GM12878 (cell line): Measurements from ENCODE around the gene CASTOR1. TPM values are rescaled to one million over a fixed set of nuclear protein-coding genes. Genes with fewer than 3 reads are reported as not detected.

ENCODE experiments used
- ATAC-seq: fragments of 200-7000 bp; cut with Tn5 transposase; 3 replicates; pipeline ENCODE4 v1.9.1; 2020; ENCODE audit warnings: mild to moderate bottlenecking, moderate library complexity
- BruUV-seq: library from RNA; stranded (reverse); fragments of 400-500 nt; replicated peaks from 2 replicates; lab custom pipeline; 2021; lab: Mats Ljungman, UMichigan
- CTCF ChIA-PET: fragments of 300-600 bp; sonication (Branson Sonifier 250); formaldehyde crosslinking; extraction: SDS; loops from one replicate; lab custom pipeline; 2021; ENCODE audit warnings: inconsistent platforms; lab: Yijun Ruan, JAX
- POLR2A ChIA-PET: fragments of 350-600 bp; formaldehyde crosslinking; extraction: SDS; loops from one replicate; lab custom pipeline; 2021; ENCODE audit warnings: inconsistent platforms; lab: Charles Lee
- RAD21 ChIA-PET: fragments of 300-600 bp; sonication (Branson Sonifier 250); formaldehyde crosslinking; loops from one replicate; lab custom pipeline; 2023; ENCODE audit warnings: antibody characterized with exemption; ENCODE audit not compliant: unreplicated experiment; lab: Charles Lee
- SMC1A ChIA-PET: fragments of 300-600 bp; sonication (Branson Sonifier 250); formaldehyde crosslinking; loops from one replicate; lab custom pipeline; 2023; ENCODE audit not compliant: unreplicated experiment, uncharacterized antibody; lab: Charles Lee
- DNase-seq: peaks from one replicate; pipeline ENCODE4 v3.0.0-alpha.2; 2011; ENCODE audit warnings: low read depth, low spot score
- FAIRE-seq: peaks from 3 replicates; lab custom pipeline; 2011; peaks lifted over from hg19 to GRCh38; lab: Jason Lieb, UNC
- H2AFZ ChIP-seq: 2 replicates; pipeline ENCODE4 v1.6.0; 2011; ENCODE audit warnings: low read depth, low read length, control low read depth; ENCODE audit not compliant: control insufficient read depth
- H3K27ac ChIP-seq: 2 replicates; pipeline ENCODE4 v1.5.1; 2011; ENCODE audit warnings: control low read depth; ENCODE audit not compliant: control insufficient read depth, insufficient read depth
- H3K27me3 ChIP-seq, 2 experiments: replicated peaks in 1 of 2; 2 replicates each; pipeline versions ENCODE4 v1.6.0 to v1.6.1; 2011; ENCODE audit warnings: low read length in 1 of 2; ENCODE audit not compliant: control insufficient read depth in 2 of 2, insufficient read depth in 2 of 2
- H3K36me3 ChIP-seq, 2 experiments: 2 replicates each; pipeline ENCODE4 v1.5.1; 2011; ENCODE audit warnings: low read length in 1 of 2; ENCODE audit not compliant: control insufficient read depth in 2 of 2, insufficient read depth in 2 of 2
- H3K4me1 ChIP-seq: 2 replicates; pipeline ENCODE4 v1.6.1; 2011; ENCODE audit warnings: mild to moderate bottlenecking, low read length, moderate library complexity, mixed read lengths; ENCODE audit not compliant: control insufficient read depth, insufficient read depth
- H3K4me2 ChIP-seq: 2 replicates; pipeline ENCODE4 v1.6.0; 2011; ENCODE audit warnings: control low read depth; ENCODE audit not compliant: control insufficient read depth, insufficient read depth
- H3K4me3 ChIP-seq: fragments of 200-600 bp; sonication (generic); 2 replicates; pipeline ENCODE4 v1.5.1; 2016
- H3K79me2 ChIP-seq: 2 replicates; pipeline ENCODE4 v1.6.0; 2011; ENCODE audit warnings: low read length; ENCODE audit not compliant: control insufficient read depth, insufficient read depth
- H3K9ac ChIP-seq: 2 replicates; pipeline ENCODE4 v1.8.0; 2011; ENCODE audit warnings: low read length, control low read depth, mixed read lengths; ENCODE audit not compliant: control insufficient read depth, insufficient read depth
- H3K9me3 ChIP-seq: replicated peaks from 3 replicates; pipeline ENCODE4 v1.5.1; 2011; ENCODE audit warnings: mild to moderate bottlenecking, low read length; ENCODE audit not compliant: control insufficient read depth, insufficient read depth
- H4K20me1 ChIP-seq: 2 replicates; pipeline ENCODE4 v1.6.0; 2011; ENCODE audit not compliant: control insufficient read depth, insufficient read depth
- ETV6 ChIP-seq, 2 experiments: fragments of 450-650 bp in 1 of 2; IDR thresholded peaks in 1 of 2; conservative IDR thresholded peaks in 1 of 2; 2 replicates each; pipeline ENCODE4 v1.6.1; 2014; ENCODE audit warnings: antibody characterized with exemption in 1 of 2, borderline replicate concordance in 1 of 2, low read depth in 1 of 2, mild to moderate bottlenecking in 1 of 2, moderate library complexity in 1 of 2
- MYC ChIP-seq: IDR thresholded peaks from 2 replicates; pipeline ENCODE4 v1.6.1; 2011; ENCODE audit warnings: mild to moderate bottlenecking, low read length, moderate library complexity, inconsistent platforms; ENCODE audit not compliant: insufficient read depth, insufficient replicate concordance, insufficient read length, severe bottlenecking
- NFIC ChIP-seq: IDR thresholded peaks from 2 replicates; pipeline ENCODE4 v1.6.1; 2012; ENCODE audit warnings: low read depth, mild to moderate bottlenecking, inconsistent platforms, low read length, moderate library complexity
- RUNX3 ChIP-seq: IDR thresholded peaks from 2 replicates; pipeline ENCODE4 v1.6.1; 2012; ENCODE audit warnings: low read length, inconsistent platforms
- SREBF2 ChIP-seq: IDR thresholded peaks from 2 replicates; pipeline ENCODE4 v1.6.1; 2012; ENCODE audit warnings: mild to moderate bottlenecking, low read length
- WGBS: methylation state at CpG from one replicate; pipeline ENCODE4 v1.1.6; 2016; ENCODE audit warnings: low lambda C conversion rate; ENCODE audit not compliant: insufficient replicate concordance, insufficient coverage; ENCODE audit errors: missing lambda C conversion rate; 5-methylcytosine and 5-hydroxymethylcytosine counted together
- in situ Hi-C: fragments of 300-500 bp; cut with MboI; formaldehyde crosslinking; loops from 9 replicates; pipeline ENCODE4 v1.14.3; 2018; ENCODE audit warnings: mixed read lengths
- intact Hi-C: fragments of 100-400 bp; cut with micrococcal nuclease; formaldehyde crosslinking; loops from one replicate; pipeline ENCODE4 v1.14.2; 2022; ENCODE audit not compliant: unreplicated experiment
- polyA plus RNA-seq, 11 experiments: library from polyadenylated mRNA; depleted of rRNA in 4 of 11; unstranded in 6 of 11; stranded (reverse) in 5 of 11; fragments of >200 nt; fragmentation: Nextera tagmentation in 4 of 11; fragmentation: Illumina TruSeq in 1 of 11; extraction: Ambion mirVana in 4 of 11; extraction: Trizol in 1 of 11; gene quantifications; 1 replicate in 1 of 11; 2 replicates in 10 of 11; pipeline versions ENCODE4 v1.2.1 to v1.2.3, GENCODE V29; 2011 to 2016; ENCODE audit warnings: inconsistent platforms in 2 of 11, missing spikeins in 2 of 11, low read depth in 1 of 11
- total RNA-seq, 4 experiments: library from RNA; depleted of rRNA in 3 of 4; stranded (reverse); fragments of >200 nt in 3 of 4; fragmentation: Illumina TruSeq in 1 of 4; extraction: Trizol in 1 of 4; gene quantifications; 2 replicates each; pipeline versions ENCODE4 v1.2.1 to v1.2.3, GENCODE V29; 2013 to 2021
- TF ChIP-seq, protein P1 (sequence below): fragments of 450-650 bp; IDR thresholded peaks from 2 replicates; pipeline ENCODE4 v1.6.1; 2016; ENCODE audit warnings: mild to moderate bottlenecking
- TF ChIP-seq, protein P2 (sequence below): fragments of 450-650 bp; IDR thresholded peaks from 2 replicates; pipeline ENCODE4 v1.6.1; 2014; ENCODE audit warnings: mild to moderate bottlenecking
- TF ChIP-seq, protein P3 (sequence below): IDR thresholded peaks from 2 replicates; pipeline ENCODE4 v1.6.1; 2011; ENCODE audit warnings: borderline replicate concordance, low read depth, mild to moderate bottlenecking, moderate library complexity, mixed read lengths, low read length; ENCODE audit not compliant: insufficient read depth; ENCODE audit errors: extremely low read length

CASTOR1 gene
- total and polyA plus RNA-seq, 10 of the 15 experiments (the other 5 are each of a cell fraction or from before 2014, with no cell fraction given), result 0.31 to 9.1 (median 3.3) TPM

DNA sequence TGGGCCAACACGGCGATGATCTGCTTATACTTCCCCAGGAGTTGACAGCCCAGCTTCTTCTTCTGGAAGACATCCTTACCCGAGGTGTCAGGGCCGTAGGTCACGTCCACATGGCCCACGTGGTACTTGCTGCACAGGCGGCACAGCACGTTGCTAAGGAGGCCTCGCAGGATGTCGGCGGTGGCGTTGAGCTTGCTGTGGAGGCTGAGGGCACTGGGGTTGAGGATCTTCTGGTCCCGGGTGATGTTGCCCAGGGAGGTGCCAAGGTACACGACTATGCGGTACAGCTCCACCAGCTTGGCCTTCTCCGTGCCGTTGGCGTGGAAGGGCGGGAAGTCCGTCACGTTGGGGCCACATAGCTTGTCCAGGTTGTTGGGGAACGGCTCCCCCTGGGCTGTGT is 45.6 kb downstream of the CASTOR1 start (continued):
- TF ChIP-seq RUNX3 (no peak), SREBF2 (no peak)

DNA sequence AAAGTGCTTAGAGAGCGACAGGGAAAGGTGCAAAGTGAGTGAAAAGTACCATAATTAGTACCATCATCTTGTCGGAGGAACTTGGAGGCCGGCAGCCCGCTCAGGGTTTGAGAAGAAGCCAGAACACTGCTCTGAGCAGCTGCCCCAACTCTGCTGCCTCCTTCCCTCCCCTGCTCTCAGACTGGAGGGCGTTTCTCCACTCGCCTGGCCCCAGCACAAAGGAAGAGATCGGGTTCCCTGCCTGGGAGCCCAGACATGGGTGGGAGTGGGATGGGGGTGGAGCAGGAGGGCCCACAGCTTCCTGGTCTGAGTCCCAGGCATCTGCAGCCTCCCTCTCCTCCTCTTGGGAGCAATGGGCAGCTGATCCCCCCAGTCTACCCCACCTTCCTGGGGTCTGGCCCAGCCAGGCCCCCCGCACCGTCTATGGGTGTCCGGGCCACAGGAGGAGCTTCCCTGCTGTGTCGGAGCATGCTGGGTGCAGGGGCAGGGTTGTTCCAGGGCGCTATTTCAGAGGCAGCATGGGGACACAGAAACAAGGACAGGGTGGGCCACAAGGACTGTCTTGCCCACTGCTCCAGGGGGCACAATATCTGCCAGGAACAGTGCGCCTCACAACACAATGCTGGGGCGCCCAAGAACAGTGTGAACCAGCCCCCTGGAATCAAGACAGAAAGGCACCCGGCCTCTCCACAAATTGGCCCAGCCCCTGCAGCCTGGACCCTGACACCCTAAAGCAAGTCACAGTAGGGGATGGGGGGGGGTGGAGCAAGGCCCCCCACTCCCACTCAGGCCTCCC is 47.5 kb downstream of the CASTOR1 start:
- H3K27ac ChIP-seq, result no peak overlapping the region
- no peak overlapping the region for H3K4me3 ChIP-seq
- ATAC-seq, result no peak
- no peaks in the 10 kb centered on the region for H3K4me1 ChIP-seq
- no peaks in the 10 kb centered on the region for H4K20me1 ChIP-seq
- BruUV-seq, result no TSS peak
- no peak overlapping the region for H3K9ac ChIP-seq
- in situ Hi-C loops, result no loop called here
- TF ChIP-seq ETV6 (conservative IDR thresholded peaks at IDR 0.05 in 1 of 2, IDR thresholded peaks at IDR 0.05 in 1 of 2; ENCODE audit: borderline replicate concordance in 1 of 2, low read depth in 1 of 2) (no peak), MYC (no peak), NFIC (no peak)
- TF ChIP-seq, protein P1, sequence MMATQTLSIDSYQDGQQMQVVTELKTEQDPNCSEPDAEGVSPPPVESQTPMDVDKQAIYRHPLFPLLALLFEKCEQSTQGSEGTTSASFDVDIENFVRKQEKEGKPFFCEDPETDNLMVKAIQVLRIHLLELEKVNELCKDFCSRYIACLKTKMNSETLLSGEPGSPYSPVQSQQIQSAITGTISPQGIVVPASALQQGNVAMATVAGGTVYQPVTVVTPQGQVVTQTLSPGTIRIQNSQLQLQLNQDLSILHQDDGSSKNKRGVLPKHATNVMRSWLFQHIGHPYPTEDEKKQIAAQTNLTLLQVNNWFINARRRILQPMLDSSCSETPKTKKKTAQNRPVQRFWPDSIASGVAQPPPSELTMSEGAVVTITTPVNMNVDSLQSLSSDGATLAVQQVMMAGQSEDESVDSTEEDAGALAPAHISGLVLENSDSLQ, result no peak
- TF ChIP-seq, protein P2, sequence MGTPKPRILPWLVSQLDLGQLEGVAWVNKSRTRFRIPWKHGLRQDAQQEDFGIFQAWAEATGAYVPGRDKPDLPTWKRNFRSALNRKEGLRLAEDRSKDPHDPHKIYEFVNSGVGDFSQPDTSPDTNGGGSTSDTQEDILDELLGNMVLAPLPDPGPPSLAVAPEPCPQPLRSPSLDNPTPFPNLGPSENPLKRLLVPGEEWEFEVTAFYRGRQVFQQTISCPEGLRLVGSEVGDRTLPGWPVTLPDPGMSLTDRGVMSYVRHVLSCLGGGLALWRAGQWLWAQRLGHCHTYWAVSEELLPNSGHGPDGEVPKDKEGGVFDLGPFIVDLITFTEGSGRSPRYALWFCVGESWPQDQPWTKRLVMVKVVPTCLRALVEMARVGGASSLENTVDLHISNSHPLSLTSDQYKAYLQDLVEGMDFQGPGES, result no peak
- TF ChIP-seq, protein P3, sequence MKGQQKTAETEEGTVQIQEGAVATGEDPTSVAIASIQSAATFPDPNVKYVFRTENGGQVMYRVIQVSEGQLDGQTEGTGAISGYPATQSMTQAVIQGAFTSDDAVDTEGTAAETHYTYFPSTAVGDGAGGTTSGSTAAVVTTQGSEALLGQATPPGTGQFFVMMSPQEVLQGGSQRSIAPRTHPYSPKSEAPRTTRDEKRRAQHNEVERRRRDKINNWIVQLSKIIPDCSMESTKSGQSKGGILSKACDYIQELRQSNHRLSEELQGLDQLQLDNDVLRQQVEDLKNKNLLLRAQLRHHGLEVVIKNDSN, result no peak
- ChIA-PET RAD21 (interaction anchor here (0.8 kb wide), 1 partner anchor 134 kb away, joined by 3 read pairs; no protein-coding TSS in a partner anchor), SMC1A (no interaction called here), POLR2A (no interaction called here), CTCF (interaction anchor here (1.1 kb wide), 1 partner anchor 21 kb away, joined by 3 read pairs; no protein-coding TSS in a partner anchor)
- no peaks in the 10 kb centered on the region for H3K36me3 ChIP-seq
- no peak for FAIRE-seq
- H3K27me3 ChIP-seq, result peaks cover 2 to 3% of the 10 kb centered on the region in 2 experiments; a peak in 2 of 4 replicates
- H3K79me2 ChIP-seq, result no peaks in the 10 kb centered on the region
- no peak overlapping the region for H3K4me2 ChIP-seq
- intact Hi-C loops, result no loop called here
- no peaks in the 10 kb centered on the region for H3K9me3 ChIP-seq
- DNase-seq, result no peak
- no peak overlapping the region for H2AFZ ChIP-seq
- WGBS, result 62% methylated on average over 15 of the region's 15 CpGs
